Hepatic stellate cell (primary cell): Measurements from ENCODE around the gene CABLES2.

ENCODE experiments used
- DNase-seq: peaks from one replicate; pipeline ENCODE4 v3.0.0; 2011; ENCODE audit warnings: low spot score

CABLES2 gene

GRCh38 chr20:62361799-62362589 is 45.1 kb downstream of the CABLES2 start:
- no peak for DNase-seq

- DNase-seq: no peak
These were observed 46.0 kb downstream of the CABLES2 start for GRCh38 chr20:62360854-62361798.

GRCh38 chr20:62359491-62360121 is 47.5 kb downstream of the CABLES2 start:
- DNase-seq: peak; percentile 80

GRCh38 chr20:62359043-62359490 is 48.0 kb downstream of the CABLES2 start:
- no peak for DNase-seq

GRCh38 chr20:62358171-62359042 is 48.7 kb downstream of the CABLES2 start:
- no peak for DNase-seq

- no peak for DNase-seq
These were observed 49.4 kb downstream of the CABLES2 start for GRCh38 chr20:62357681-62358080.

GRCh38 chr20:62357187-62357667 is 49.9 kb downstream of the CABLES2 start:
- DNase-seq: peak; percentile 87

GRCh38 chr20:62356589-62357186 is 50.4 kb downstream of the CABLES2 start:
- DNase-seq: no peak

GRCh38 chr20:62355878-62356588 is 51.1 kb downstream of the CABLES2 start:
- DNase-seq: peak; percentile 85

- DNase-seq: peak; percentile 76
These were observed 51.6 kb downstream of the CABLES2 start for GRCh38 chr20:62355516-62355877.

GRCh38 chr20:62354811-62355341 is 52.2 kb downstream of the CABLES2 start:
- no peak for DNase-seq

GRCh38 chr20:62354031-62354808 is 52.9 kb downstream of the CABLES2 start:
- no peak for DNase-seq

- no peak for DNase-seq
These were observed 53.6 kb downstream of the CABLES2 start for GRCh38 chr20:62353289-62354030.

- no peak for DNase-seq
These were observed 54.4 kb downstream of the CABLES2 start for GRCh38 chr20:62352402-62353288.

- no peak for DNase-seq
These were observed 55.4 kb downstream of the CABLES2 start for GRCh38 chr20:62351469-62352401.
